GM12878 (cell line): ENCODE measurements around the gene CCDC17. TPM values are rescaled to one million over a fixed set of nuclear protein-coding genes. Genes with fewer than 3 reads are reported as not detected.

ENCODE experiments used
- ATAC-seq: fragments of 200-7000 bp; cut with Tn5 transposase; 3 replicates; pipeline ENCODE4 v1.9.1; 2020; ENCODE audit warnings: mild to moderate bottlenecking, moderate library complexity
- BruUV-seq: library from RNA; stranded (reverse); fragments of 400-500 nt; replicated peaks from 2 replicates; lab custom pipeline; 2021; lab: Mats Ljungman, UMichigan
- CTCF ChIA-PET: fragments of 300-600 bp; sonication (Branson Sonifier 250); formaldehyde crosslinking; extraction: SDS; loops from one replicate; lab custom pipeline; 2021; ENCODE audit warnings: inconsistent platforms; lab: Yijun Ruan, JAX
- POLR2A ChIA-PET: fragments of 350-600 bp; formaldehyde crosslinking; extraction: SDS; loops from one replicate; lab custom pipeline; 2021; ENCODE audit warnings: inconsistent platforms; lab: Charles Lee
- RAD21 ChIA-PET: fragments of 300-600 bp; sonication (Branson Sonifier 250); formaldehyde crosslinking; loops from one replicate; lab custom pipeline; 2023; ENCODE audit warnings: antibody characterized with exemption; ENCODE audit not compliant: unreplicated experiment; lab: Charles Lee
- SMC1A ChIA-PET: fragments of 300-600 bp; sonication (Branson Sonifier 250); formaldehyde crosslinking; loops from one replicate; lab custom pipeline; 2023; ENCODE audit not compliant: unreplicated experiment, uncharacterized antibody; lab: Charles Lee
- DNase-seq: peaks from one replicate; pipeline ENCODE4 v3.0.0-alpha.2; 2011; ENCODE audit warnings: low read depth, low spot score
- FAIRE-seq: peaks from 3 replicates; lab custom pipeline; 2011; peaks lifted over from hg19 to GRCh38; lab: Jason Lieb, UNC
- H2AFZ ChIP-seq: 2 replicates; pipeline ENCODE4 v1.6.0; 2011; ENCODE audit warnings: low read depth, low read length, control low read depth; ENCODE audit not compliant: control insufficient read depth
- H3K27ac ChIP-seq: 2 replicates; pipeline ENCODE4 v1.5.1; 2011; ENCODE audit warnings: control low read depth; ENCODE audit not compliant: control insufficient read depth, insufficient read depth
- H3K27me3 ChIP-seq, 2 experiments: replicated peaks in 1 of 2; 2 replicates each; pipeline versions ENCODE4 v1.6.0 to v1.6.1; 2011; ENCODE audit warnings: low read length in 1 of 2; ENCODE audit not compliant: control insufficient read depth in 2 of 2, insufficient read depth in 2 of 2
- H3K36me3 ChIP-seq, 2 experiments: 2 replicates each; pipeline ENCODE4 v1.5.1; 2011; ENCODE audit warnings: low read length in 1 of 2; ENCODE audit not compliant: control insufficient read depth in 2 of 2, insufficient read depth in 2 of 2
- H3K4me1 ChIP-seq: 2 replicates; pipeline ENCODE4 v1.6.1; 2011; ENCODE audit warnings: mild to moderate bottlenecking, low read length, moderate library complexity, mixed read lengths; ENCODE audit not compliant: control insufficient read depth, insufficient read depth
- H3K4me2 ChIP-seq: 2 replicates; pipeline ENCODE4 v1.6.0; 2011; ENCODE audit warnings: control low read depth; ENCODE audit not compliant: control insufficient read depth, insufficient read depth
- H3K4me3 ChIP-seq: fragments of 200-600 bp; sonication (generic); 2 replicates; pipeline ENCODE4 v1.5.1; 2016
- H3K79me2 ChIP-seq: 2 replicates; pipeline ENCODE4 v1.6.0; 2011; ENCODE audit warnings: low read length; ENCODE audit not compliant: control insufficient read depth, insufficient read depth
- H3K9ac ChIP-seq: 2 replicates; pipeline ENCODE4 v1.8.0; 2011; ENCODE audit warnings: low read length, control low read depth, mixed read lengths; ENCODE audit not compliant: control insufficient read depth, insufficient read depth
- H3K9me3 ChIP-seq: replicated peaks from 3 replicates; pipeline ENCODE4 v1.5.1; 2011; ENCODE audit warnings: mild to moderate bottlenecking, low read length; ENCODE audit not compliant: control insufficient read depth, insufficient read depth
- H4K20me1 ChIP-seq: 2 replicates; pipeline ENCODE4 v1.6.0; 2011; ENCODE audit not compliant: control insufficient read depth, insufficient read depth
- HCFC1 ChIP-seq: fragments of 150-350 bp; IDR thresholded peaks from 2 replicates; pipeline ENCODE4 v1.6.1; 2014; ENCODE audit warnings: low read length
- NFIC ChIP-seq: IDR thresholded peaks from 2 replicates; pipeline ENCODE4 v1.6.1; 2012; ENCODE audit warnings: low read depth, mild to moderate bottlenecking, inconsistent platforms, low read length, moderate library complexity
- SP1 ChIP-seq: IDR thresholded peaks from one replicate; pipeline ENCODE4 v1.6.1; 2011; ENCODE audit warnings: low read depth, low read length
- STAT3 ChIP-seq: IDR thresholded peaks from 2 replicates; pipeline ENCODE4 v1.6.1; 2011; ENCODE audit warnings: low read depth, low read length, improper control_type of control experiment
- ZNF274 ChIP-seq: IDR thresholded peaks from one replicate; pipeline ENCODE4 v1.8.0; 2011; ENCODE audit not compliant: insufficient read length, insufficient read depth
- WGBS: methylation state at CpG from one replicate; pipeline ENCODE4 v1.1.6; 2016; ENCODE audit warnings: low lambda C conversion rate; ENCODE audit not compliant: insufficient replicate concordance, insufficient coverage; ENCODE audit errors: missing lambda C conversion rate; 5-methylcytosine and 5-hydroxymethylcytosine counted together
- in situ Hi-C: fragments of 300-500 bp; cut with MboI; formaldehyde crosslinking; loops from 9 replicates; pipeline ENCODE4 v1.14.3; 2018; ENCODE audit warnings: mixed read lengths
- intact Hi-C: fragments of 100-400 bp; cut with micrococcal nuclease; formaldehyde crosslinking; loops from one replicate; pipeline ENCODE4 v1.14.2; 2022; ENCODE audit not compliant: unreplicated experiment
- polyA plus RNA-seq, 11 experiments: library from polyadenylated mRNA; depleted of rRNA in 4 of 11; unstranded in 6 of 11; stranded (reverse) in 5 of 11; fragments of >200 nt; fragmentation: Nextera tagmentation in 4 of 11; fragmentation: Illumina TruSeq in 1 of 11; extraction: Ambion mirVana in 4 of 11; extraction: Trizol in 1 of 11; gene quantifications; 1 replicate in 1 of 11; 2 replicates in 10 of 11; pipeline versions ENCODE4 v1.2.1 to v1.2.3, GENCODE V29; 2011 to 2016; ENCODE audit warnings: inconsistent platforms in 2 of 11, missing spikeins in 2 of 11, low read depth in 1 of 11
- total RNA-seq, 4 experiments: library from RNA; depleted of rRNA in 3 of 4; stranded (reverse); fragments of >200 nt in 3 of 4; fragmentation: Illumina TruSeq in 1 of 4; extraction: Trizol in 1 of 4; gene quantifications; 2 replicates each; pipeline versions ENCODE4 v1.2.1 to v1.2.3, GENCODE V29; 2013 to 2021
- TF ChIP-seq, protein P1 (sequence below): fragments of 450-650 bp; IDR thresholded peaks from 2 replicates; pipeline ENCODE4 v1.6.1; 2014; ENCODE audit warnings: mild to moderate bottlenecking
- TF ChIP-seq, protein P2 (sequence below): IDR thresholded peaks from 2 replicates; pipeline ENCODE4 v1.6.1; 2011; ENCODE audit warnings: low read depth, low read length, improper control_type of control experiment, borderline replicate concordance

The CCDC17 gene
- total and polyA plus RNA-seq, 10 of the 15 experiments (the other 5 are each of a cell fraction or from before 2014, with no cell fraction given): 0.15 to 1.9 (median 0.69) TPM

DNA sequence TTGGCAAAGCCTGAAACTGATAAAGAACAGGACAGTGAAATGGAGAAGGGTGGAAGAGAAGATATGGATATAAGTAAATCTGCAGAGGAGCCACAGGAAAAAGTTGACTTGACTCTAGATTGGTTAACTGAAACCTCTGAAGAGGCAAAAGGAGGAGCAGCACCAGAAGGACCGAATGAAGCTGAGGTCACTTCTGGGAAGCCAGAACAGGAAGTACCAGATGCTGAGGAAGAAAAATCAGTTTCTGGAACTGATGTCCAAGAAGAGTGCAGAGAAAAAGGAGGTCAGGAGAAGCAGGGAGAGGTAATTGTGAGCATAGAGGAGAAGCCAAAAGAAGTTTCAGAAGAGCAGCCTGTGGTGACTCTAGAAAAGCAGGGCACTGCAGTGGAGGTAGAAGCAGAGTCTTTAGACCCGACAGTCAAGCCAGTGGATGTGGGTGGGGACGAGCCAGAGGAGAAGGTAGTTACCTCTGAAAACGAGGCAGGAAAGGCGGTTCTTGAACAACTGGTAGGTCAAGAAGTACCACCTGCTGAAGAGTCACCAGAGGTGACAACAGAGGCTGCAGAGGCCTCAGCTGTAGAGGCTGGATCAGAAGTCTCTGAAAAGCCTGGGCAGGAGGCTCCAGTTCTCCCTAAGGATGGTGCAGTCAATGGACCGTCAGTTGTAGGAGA is 16.3 kb downstream of the CCDC17 start (continued):
- TF ChIP-seq, protein P1, sequence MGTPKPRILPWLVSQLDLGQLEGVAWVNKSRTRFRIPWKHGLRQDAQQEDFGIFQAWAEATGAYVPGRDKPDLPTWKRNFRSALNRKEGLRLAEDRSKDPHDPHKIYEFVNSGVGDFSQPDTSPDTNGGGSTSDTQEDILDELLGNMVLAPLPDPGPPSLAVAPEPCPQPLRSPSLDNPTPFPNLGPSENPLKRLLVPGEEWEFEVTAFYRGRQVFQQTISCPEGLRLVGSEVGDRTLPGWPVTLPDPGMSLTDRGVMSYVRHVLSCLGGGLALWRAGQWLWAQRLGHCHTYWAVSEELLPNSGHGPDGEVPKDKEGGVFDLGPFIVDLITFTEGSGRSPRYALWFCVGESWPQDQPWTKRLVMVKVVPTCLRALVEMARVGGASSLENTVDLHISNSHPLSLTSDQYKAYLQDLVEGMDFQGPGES: no peak
- no peak for TF ChIP-seq HCFC1
- TF ChIP-seq, all 136 proteins: peak for 0

DNA sequence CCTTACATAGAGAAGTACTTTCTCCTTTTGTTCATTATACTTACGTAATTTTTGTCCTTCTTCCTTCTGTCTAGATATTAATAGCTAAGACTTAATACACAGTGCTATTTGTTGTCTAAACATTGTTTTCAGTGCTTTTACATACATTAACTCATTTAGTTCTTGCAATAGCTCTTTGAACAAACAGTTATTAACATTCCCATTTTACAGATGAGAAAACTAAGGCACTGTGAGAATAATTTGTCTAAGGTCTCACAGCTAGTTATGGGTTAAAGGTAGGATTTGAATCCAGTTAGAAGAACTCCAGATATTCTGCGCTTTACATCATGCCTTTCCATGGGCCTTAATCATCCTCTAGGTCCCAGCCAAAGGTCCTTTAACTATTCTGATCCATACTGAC is 19.6 kb downstream of the CCDC17 start:
- RAD21 ChIA-PET: interaction anchor here (0.5 to 1.1 kb wide), 2 partner anchors 41 to 278 kb away, joined by 3 read pairs; no protein-coding TSS in a partner anchor

More for the DNA sequence above, 19.6 kb downstream of the CCDC17 start:
- H3K27ac ChIP-seq: no peak overlapping the region
- intact Hi-C loops (no loop called here), in situ Hi-C loops (no loop called here)
- no peaks in the 10 kb centered on the region for H3K27me3 ChIP-seq
- no peaks in the 10 kb centered on the region for H4K20me1 ChIP-seq
- ChIA-PET CTCF (interaction anchor here (0.5 kb wide), 1 partner anchor 169 kb away, joined by 3 read pairs; no protein-coding TSS in a partner anchor), SMC1A (interaction anchor here (0.6 to 0.9 kb wide), 2 partner anchors 91 to 103 kb away, joined by 3 to 4 read pairs; no protein-coding TSS in a partner anchor), POLR2A (interaction anchor here (1.3 kb wide), 1 partner anchor 21 kb away, joined by 7 read pairs; no protein-coding TSS in a partner anchor)
- no TSS peak for BruUV-seq
- 95% methylated on average over 2 of the region's 2 CpGs for WGBS
- peak; percentile 31 for FAIRE-seq
- no peaks in the 10 kb centered on the region for H3K9me3 ChIP-seq
- H3K4me1 ChIP-seq: peaks cover 12% of the 10 kb centered on the region
- no peak for DNase-seq
- TF ChIP-seq ZNF274 (no peak), STAT3 (no peak), SP1 (no peak), NFIC (no peak)
- TF ChIP-seq, protein P2, sequence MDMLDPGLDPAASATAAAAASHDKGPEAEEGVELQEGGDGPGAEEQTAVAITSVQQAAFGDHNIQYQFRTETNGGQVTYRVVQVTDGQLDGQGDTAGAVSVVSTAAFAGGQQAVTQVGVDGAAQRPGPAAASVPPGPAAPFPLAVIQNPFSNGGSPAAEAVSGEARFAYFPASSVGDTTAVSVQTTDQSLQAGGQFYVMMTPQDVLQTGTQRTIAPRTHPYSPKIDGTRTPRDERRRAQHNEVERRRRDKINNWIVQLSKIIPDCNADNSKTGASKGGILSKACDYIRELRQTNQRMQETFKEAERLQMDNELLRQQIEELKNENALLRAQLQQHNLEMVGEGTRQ: no peak
- H2AFZ ChIP-seq: no peak overlapping the region
- no peak overlapping the region for H3K4me3 ChIP-seq
- H3K9ac ChIP-seq: no peak overlapping the region
- peaks cover 12% of the 10 kb centered on the region for H3K79me2 ChIP-seq
- ATAC-seq: no peak
- H3K36me3 ChIP-seq: peaks cover 9 to 16% of the 10 kb centered on the region in 2 experiments; a peak in 3 of 4 replicates
- no peak overlapping the region for H3K4me2 ChIP-seq
